NCI-H2029 treated with DMSO at 0.1 percent for 48 hours (cell line): Measurements from ENCODE around the gene MOGAT1.
"Not testable (repeated sequence)": the region's sequence is repeated elsewhere in the genome, so short reads cannot be mapped to it uniquely, and the experiment has no call there.

Experiments used
- DNase-seq: peaks from one replicate; lab custom pipeline; 2025; lab: John Stamatoyannopoulos, UW

MOGAT1 gene

DNA sequence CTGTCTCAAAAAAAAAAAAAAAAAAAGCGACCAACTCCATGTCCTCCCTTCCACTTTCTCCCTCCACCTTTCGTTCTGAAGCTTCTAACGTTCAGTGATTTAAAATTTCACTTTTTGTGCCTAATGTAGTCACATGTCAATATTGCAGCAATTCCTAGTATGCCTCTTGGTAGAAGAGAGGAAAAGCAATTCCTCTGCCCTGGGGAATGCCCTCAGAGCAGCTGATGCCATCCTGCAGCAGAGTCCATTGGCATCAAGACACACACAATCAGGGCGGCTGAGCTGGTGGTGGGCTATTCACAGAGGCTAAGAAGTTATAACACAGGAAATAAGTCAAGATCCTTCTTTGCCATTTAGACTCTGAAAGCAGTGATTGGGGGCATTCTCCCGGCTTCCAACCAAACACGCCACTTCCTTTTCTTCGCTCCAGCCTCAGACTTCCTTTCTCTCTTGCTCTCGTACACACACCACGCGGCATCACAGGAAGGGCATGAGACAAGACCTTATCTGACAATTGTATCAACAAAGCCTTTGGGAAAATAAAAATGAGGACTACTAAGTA lies 71.9 kb downstream of the MOGAT1 start:
- no peak for DNase-seq

GRCh38 chr2:222745836-222746559 lies 74.5 kb downstream of the MOGAT1 start:
- no peak for DNase-seq

GRCh38 chr2:222747526-222748160 lies 76.2 kb downstream of the MOGAT1 start:
- no peak for DNase-seq

DNA sequence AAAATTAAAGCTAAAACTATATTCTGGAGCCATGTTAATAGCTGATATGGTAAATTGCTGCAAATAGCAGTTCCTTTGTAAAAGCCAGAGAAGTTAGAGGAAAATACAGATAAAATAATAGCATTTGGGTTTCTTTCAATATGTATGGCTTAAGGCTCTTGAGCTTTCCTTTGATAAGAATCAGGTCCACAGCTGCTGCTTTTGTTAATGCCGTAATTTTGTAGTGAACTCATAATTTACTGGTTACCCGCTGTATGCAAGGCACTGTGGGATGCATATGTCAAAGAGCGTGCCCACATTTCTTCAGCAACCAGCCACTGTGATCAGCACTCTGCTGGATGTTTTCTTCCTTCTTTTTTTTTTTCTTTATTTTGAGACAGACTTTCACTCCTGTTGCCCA lies 79.1 kb downstream of the MOGAT1 start:
- no peak for DNase-seq

DNA sequence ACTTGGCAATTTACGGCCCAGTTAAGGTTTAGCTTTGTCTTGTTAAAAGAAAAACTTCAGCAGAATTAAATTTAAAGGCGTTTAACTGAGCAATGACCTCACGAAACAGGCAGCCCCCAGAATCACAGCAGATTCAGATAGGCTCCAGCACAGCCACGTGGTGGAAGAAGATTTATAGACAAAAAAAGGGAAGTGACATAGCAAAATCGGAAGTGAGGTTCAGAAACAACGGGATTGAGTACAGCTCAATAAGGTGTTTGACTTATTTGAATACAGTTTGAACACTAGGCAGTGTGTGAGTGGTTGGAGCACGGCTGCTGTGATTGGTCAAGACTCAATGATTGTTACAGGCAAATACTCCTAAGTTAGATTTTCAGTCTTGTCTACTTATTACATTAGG lies 79.8 kb downstream of the MOGAT1 start:
- DNase-seq: no peak

DNA sequence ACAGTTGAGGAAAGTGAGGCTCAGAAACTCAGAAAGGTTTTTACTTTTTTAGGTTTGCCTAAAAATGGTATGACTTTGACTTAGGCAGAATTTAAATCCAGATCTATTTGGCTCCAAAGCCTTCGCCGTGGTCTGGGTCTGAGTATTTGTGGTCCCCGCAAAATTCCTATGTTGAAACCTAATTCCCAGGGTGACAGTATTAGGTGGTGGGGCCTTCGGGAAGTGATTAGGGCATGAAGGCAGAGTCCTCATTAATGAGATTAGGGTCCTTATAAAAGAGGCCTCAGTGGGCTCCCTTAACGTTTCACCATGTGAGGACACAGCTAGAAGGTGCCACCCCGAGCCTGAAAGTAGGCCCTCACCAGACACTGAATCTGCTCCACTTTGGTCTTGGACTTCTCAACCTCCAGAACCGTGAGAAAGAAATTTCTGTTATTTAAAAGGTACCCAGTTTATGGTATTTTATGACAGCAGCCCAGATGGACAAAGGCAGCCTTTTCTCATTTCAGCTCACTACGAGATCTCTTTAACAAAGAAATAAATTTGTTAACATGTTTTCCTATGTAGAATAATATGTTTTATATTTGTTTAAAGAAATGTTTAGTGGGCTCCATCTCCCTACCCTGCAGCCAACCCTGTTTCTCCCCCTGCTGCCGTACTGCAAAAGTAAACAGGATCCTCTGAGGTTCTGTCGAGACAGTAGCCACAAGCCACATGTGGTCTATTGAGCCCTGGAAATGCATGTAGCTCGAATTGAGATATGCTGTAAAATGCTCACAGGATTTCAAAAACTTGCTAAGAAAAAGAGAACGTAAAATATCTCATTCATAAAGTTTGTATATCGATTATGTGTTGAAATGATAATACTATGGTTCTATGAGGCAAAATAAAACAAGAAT lies 80.6 kb downstream of the MOGAT1 start:
- DNase-seq: no peak

DNA sequence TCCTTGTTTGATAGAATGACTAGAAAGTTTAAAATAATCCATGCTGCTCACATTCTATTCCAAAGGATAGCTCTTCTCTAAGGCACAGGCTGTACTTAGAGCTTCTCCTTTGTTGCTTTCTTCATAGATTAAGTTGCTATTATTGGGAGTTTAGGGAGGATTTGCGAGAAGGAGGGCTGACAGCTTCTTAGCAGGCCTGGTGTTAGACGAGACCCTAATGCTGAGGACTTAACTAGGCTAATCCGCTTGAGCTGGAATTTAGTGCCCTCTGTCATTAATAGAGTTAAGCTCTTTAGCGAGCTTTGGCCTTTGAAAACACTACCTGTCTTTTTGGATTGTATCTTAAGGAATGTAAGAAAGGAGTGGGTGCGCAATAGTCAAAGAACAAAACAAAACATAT lies 81.3 kb downstream of the MOGAT1 start:
- DNase-seq: no peak

GRCh38 chr2:222753251-222753824 lies 81.9 kb downstream of the MOGAT1 start:
- DNase-seq: peak; percentile 48

DNA sequence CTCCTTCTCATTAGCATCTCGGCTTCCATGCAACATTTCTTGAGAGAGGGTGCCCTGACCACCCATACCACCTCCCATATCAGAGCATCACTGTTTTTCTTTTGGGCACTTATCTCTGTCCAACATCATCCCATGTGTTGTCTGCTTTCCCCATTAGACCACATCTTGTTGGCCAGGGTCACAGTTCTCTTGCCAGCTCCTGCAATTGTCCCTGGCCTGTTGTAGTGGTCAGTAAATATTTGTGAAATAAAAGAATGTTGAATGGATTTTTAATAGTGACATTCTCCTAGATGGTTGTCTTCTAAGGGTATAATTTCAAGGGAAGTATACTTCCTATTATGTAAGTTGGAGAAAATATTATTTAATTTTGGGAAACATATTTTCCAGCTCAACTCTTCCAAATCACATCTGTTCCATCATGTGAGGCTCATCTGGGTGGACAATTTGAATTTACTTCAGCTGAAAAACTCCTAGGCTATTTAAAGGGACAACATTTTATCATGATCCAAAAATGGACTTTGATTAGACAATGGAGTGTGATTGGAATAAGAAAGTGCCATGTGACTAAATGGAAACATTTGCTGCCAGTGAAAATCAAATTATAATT lies 83.0 kb downstream of the MOGAT1 start:
- DNase-seq: no peak

DNA sequence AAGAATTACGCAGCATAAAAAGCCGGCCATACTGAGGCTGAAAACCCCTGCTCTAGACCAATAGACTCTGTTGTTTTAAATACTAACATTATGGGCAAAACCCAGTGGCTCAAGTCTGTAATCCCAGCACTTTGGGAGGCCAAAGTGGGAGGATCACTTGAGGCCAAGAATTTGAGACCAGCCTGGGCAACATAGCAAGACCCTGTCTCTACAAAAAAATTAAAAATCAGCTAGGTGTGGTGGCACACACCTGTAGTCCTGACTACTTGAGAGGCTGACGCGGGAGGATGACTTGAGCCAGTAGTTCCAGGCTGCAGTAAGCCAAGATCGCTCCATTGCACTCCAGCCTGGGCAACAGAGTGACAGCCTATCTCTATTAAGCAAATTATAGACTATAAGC lies 84.1 kb downstream of the MOGAT1 start:
- not testable (repeated sequence) for DNase-seq

DNA sequence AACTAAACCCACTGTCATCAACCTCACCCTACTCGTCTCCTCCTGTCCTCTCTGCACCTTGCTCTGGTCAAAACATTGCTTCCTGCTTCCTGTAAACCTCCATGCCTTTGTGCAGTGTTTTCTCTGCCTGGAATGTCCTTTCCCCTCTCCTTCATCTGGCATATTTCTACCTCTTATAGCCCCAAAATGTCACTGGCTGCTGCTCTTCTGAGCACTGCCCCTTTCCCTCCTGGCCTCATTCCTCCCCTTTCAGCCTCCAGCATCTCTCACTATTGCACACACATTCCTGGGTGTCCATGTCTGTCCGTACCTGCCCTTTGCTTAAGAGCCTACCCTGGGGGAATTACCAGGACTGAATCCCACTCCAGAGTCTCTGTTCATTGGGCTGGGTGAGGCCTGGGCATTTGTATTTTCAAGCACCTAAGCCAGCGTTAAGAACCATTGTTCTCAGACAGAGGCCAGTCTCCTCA lies 84.9 kb downstream of the MOGAT1 start:
- no peak for DNase-seq

DNA sequence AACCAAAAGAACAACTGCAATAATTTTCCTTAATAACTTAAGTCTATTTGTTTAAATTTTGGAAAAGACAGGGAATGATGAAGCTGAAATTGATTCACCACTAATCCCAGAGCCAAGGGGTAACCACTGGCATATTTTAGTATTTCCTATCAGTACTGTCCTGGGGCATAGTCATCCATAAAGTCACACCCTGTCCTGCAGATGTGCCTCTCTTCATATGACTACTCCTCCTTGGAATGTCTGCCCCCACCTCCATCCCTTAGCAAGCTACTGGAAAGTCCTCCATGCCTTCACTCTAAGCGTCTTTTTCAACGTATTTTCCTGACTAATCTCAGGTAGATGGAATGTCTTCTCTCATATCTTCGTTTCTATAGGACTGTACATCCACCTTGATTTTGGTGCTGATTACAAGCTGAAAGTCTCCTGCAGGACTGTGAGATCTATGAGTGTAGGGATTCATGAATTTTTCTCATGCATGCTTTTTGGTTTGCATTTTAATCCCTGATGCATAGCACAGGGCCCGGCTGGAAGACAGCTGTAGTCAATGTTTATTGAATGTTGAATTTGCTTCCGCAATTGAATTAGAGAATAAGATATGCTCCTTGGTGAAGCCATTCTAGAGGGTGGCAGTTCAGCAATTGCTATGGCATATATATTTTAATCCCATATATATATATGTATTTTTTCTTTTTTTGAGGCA lies 85.6 kb downstream of the MOGAT1 start:
- no peak for DNase-seq
